SK-N-SH (cell line): ENCODE results near the gene ROR2.

Experiments used
- RCOR1 ChIP-seq: fragments of 150-350 bp; IDR thresholded peaks from 2 replicates; pipeline ENCODE4 v1.6.1; 2017; ENCODE audit warnings: antibody characterized with exemption, low read length
- TF ChIP-seq, protein P1 (sequence below): fragments of 200-600 bp; sonication (generic); IDR thresholded peaks from 2 replicates; pipeline ENCODE4 v1.6.1; 2017; ENCODE audit warnings: antibody characterized with exemption, mild to moderate bottlenecking, moderate library complexity
- TF ChIP-seq, protein P2 (sequence below): IDR thresholded peaks from 2 replicates; pipeline ENCODE4 v1.6.1; 2012; ENCODE audit warnings: mild to moderate bottlenecking, low read depth, low read length, moderate library complexity

DNA sequence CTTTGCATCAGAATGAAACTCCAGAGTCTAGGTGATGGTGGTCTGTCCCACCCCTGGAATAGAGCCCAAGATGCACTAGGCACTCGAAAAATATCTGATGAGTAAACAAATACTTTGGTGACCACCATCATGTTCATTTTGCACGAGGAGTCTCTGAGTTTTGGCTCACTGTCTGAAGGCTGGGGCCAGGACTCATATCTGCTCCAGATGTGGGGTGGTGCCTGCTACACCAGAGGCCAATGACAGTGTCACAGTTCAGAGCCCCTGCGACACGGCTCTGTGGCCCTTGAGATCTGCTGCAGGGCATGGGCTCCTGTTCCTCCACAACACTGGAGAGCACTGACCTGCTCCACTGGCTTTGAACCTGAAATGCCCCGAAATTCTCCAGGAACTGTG lies 164.6 kb downstream of the ROR2 start:
- TF ChIP-seq, protein P1, sequence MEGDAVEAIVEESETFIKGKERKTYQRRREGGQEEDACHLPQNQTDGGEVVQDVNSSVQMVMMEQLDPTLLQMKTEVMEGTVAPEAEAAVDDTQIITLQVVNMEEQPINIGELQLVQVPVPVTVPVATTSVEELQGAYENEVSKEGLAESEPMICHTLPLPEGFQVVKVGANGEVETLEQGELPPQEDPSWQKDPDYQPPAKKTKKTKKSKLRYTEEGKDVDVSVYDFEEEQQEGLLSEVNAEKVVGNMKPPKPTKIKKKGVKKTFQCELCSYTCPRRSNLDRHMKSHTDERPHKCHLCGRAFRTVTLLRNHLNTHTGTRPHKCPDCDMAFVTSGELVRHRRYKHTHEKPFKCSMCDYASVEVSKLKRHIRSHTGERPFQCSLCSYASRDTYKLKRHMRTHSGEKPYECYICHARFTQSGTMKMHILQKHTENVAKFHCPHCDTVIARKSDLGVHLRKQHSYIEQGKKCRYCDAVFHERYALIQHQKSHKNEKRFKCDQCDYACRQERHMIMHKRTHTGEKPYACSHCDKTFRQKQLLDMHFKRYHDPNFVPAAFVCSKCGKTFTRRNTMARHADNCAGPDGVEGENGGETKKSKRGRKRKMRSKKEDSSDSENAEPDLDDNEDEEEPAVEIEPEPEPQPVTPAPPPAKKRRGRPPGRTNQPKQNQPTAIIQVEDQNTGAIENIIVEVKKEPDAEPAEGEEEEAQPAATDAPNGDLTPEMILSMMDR, result no peak
- TF ChIP-seq, protein P2, sequence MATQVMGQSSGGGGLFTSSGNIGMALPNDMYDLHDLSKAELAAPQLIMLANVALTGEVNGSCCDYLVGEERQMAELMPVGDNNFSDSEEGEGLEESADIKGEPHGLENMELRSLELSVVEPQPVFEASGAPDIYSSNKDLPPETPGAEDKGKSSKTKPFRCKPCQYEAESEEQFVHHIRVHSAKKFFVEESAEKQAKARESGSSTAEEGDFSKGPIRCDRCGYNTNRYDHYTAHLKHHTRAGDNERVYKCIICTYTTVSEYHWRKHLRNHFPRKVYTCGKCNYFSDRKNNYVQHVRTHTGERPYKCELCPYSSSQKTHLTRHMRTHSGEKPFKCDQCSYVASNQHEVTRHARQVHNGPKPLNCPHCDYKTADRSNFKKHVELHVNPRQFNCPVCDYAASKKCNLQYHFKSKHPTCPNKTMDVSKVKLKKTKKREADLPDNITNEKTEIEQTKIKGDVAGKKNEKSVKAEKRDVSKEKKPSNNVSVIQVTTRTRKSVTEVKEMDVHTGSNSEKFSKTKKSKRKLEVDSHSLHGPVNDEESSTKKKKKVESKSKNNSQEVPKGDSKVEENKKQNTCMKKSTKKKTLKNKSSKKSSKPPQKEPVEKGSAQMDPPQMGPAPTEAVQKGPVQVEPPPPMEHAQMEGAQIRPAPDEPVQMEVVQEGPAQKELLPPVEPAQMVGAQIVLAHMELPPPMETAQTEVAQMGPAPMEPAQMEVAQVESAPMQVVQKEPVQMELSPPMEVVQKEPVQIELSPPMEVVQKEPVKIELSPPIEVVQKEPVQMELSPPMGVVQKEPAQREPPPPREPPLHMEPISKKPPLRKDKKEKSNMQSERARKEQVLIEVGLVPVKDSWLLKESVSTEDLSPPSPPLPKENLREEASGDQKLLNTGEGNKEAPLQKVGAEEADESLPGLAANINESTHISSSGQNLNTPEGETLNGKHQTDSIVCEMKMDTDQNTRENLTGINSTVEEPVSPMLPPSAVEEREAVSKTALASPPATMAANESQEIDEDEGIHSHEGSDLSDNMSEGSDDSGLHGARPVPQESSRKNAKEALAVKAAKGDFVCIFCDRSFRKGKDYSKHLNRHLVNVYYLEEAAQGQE, result no peak
- no peak for TF ChIP-seq RCOR1
